H9 (cell line): ENCODE measurements around the gene CCDC57. TPM values are rescaled to one million over a fixed set of nuclear protein-coding genes. Genes with fewer than 3 reads are reported as not detected.
A peak's percentile ranks its signal among the peaks of the same experiment; 100 is the strongest.

Experiments used
- DNase-seq: peaks from one replicate; pipeline ENCODE4 v3.0.0-alpha.2; 2017
- H2AFZ ChIP-seq: one replicate; pipeline ENCODE4 v1.6.1; 2013; ENCODE audit warnings: mild to moderate bottlenecking, low read length, control low read depth, moderate library complexity
- H2AK5ac ChIP-seq: 2 replicates; pipeline ENCODE4 v1.6.1; 2013; ENCODE audit warnings: low read length, control low read depth, mixed read lengths; ENCODE audit not compliant: insufficient read length
- H2BK120ac ChIP-seq: one replicate; pipeline ENCODE4 v1.6.1; 2013; ENCODE audit warnings: low read depth, mild to moderate bottlenecking, low read length, control low read depth, inconsistent platforms; ENCODE audit not compliant: poor library complexity, severe bottlenecking
- H2BK12ac ChIP-seq: 2 replicates; pipeline ENCODE4 v1.6.1; 2013; ENCODE audit warnings: low read length, control low read depth, mixed read lengths, low read depth; ENCODE audit not compliant: insufficient read length
- H2BK15ac ChIP-seq: 2 replicates; pipeline ENCODE4 v1.6.1; 2013; ENCODE audit warnings: low read depth, low read length, control low read depth
- H2BK20ac ChIP-seq: one replicate; pipeline ENCODE4 v1.6.1; 2013; ENCODE audit warnings: low read depth, mild to moderate bottlenecking, low read length, control low read depth, inconsistent platforms; ENCODE audit not compliant: poor library complexity, severe bottlenecking
- H2BK5ac ChIP-seq: 2 replicates; pipeline ENCODE4 v1.6.1; 2013; ENCODE audit warnings: low read length, control low read depth, mixed read lengths; ENCODE audit not compliant: insufficient read length
- H3K14ac ChIP-seq: 2 replicates; pipeline ENCODE4 v1.6.1; 2013; ENCODE audit warnings: low read length, control low read depth; ENCODE audit not compliant: insufficient read depth
- H3K18ac ChIP-seq: 2 replicates; pipeline ENCODE4 v1.6.1; 2013; ENCODE audit warnings: low read depth, mild to moderate bottlenecking, mixed read lengths, low read length, control low read depth; ENCODE audit not compliant: insufficient read length
- H3K23ac ChIP-seq: 2 replicates; pipeline ENCODE4 v1.6.1; 2013; ENCODE audit warnings: low read length, control low read depth, mixed read lengths, low read depth; ENCODE audit not compliant: insufficient read length
- H3K23me2 ChIP-seq: 2 replicates; pipeline ENCODE4 v1.6.1; 2013; ENCODE audit warnings: low read depth, mild to moderate bottlenecking, mixed read lengths, low read length, control low read depth; ENCODE audit not compliant: insufficient read length, poor library complexity, severe bottlenecking
- H3K27ac ChIP-seq: 2 replicates; pipeline ENCODE4 v1.5.1; 2013; ENCODE audit warnings: low read length, control low read depth, mixed read lengths, low read depth; ENCODE audit not compliant: insufficient read length
- H3K27me3 ChIP-seq: 2 replicates; pipeline ENCODE4 v1.6.1; 2013; ENCODE audit warnings: low read length, control low read depth, inconsistent platforms; ENCODE audit not compliant: insufficient read depth
- H3K4ac ChIP-seq: 2 replicates; pipeline ENCODE4 v1.6.1; 2013; ENCODE audit warnings: low read depth, mild to moderate bottlenecking, control low read depth, inconsistent platforms, low read length, moderate library complexity
- H3K4me1 ChIP-seq: 2 replicates; pipeline ENCODE4 v1.6.1; 2013; ENCODE audit warnings: low read length, control low read depth, inconsistent platforms; ENCODE audit not compliant: insufficient read depth
- H3K4me2 ChIP-seq: 2 replicates; pipeline ENCODE4 v1.6.1; 2013; ENCODE audit warnings: low read length, control low read depth, mixed read lengths; ENCODE audit not compliant: insufficient read length, insufficient read depth
- H3K56ac ChIP-seq: 2 replicates; pipeline ENCODE4 v1.6.1; 2013; ENCODE audit warnings: low read depth, mild to moderate bottlenecking, mixed read lengths, low read length, control low read depth; ENCODE audit not compliant: insufficient read length
- H3K79me1 ChIP-seq: 2 replicates; pipeline ENCODE4 v1.6.1; 2013; ENCODE audit warnings: low read depth, mild to moderate bottlenecking, moderate library complexity, low read length, control low read depth, inconsistent platforms; ENCODE audit not compliant: insufficient read depth, poor library complexity, severe bottlenecking
- H3K79me2 ChIP-seq: 2 replicates; pipeline ENCODE4 v1.6.1; 2013; ENCODE audit warnings: low read length, control low read depth, inconsistent platforms; ENCODE audit not compliant: insufficient read depth
- H3K9ac ChIP-seq: 2 replicates; pipeline ENCODE4 v1.6.1; 2013; ENCODE audit warnings: low read length, control low read depth, mixed read lengths; ENCODE audit not compliant: insufficient read length; ENCODE audit errors: extremely low read depth
- H3K9me3 ChIP-seq: one replicate; pipeline ENCODE4 v1.6.1; 2013; ENCODE audit warnings: low read depth, low read length, inconsistent platforms; ENCODE audit not compliant: control insufficient read depth
- H3T11ph ChIP-seq: one replicate; pipeline ENCODE4 v1.6.1; 2013; ENCODE audit warnings: mild to moderate bottlenecking, low read length, control low read depth, inconsistent platforms
- H4K20me1 ChIP-seq: one replicate; pipeline ENCODE4 v1.6.1; 2013; ENCODE audit not compliant: control insufficient read depth, insufficient read length, insufficient read depth
- H4K5ac ChIP-seq: 2 replicates; pipeline ENCODE4 v1.6.1; 2013; ENCODE audit warnings: low read depth, mild to moderate bottlenecking, mixed read lengths, low read length, control low read depth; ENCODE audit not compliant: insufficient read length
- H4K8ac ChIP-seq: replicated peaks from 2 replicates; pipeline ENCODE4 v1.6.1; 2013; ENCODE audit warnings: low read length, control low read depth, mixed read lengths, low read depth; ENCODE audit not compliant: insufficient read length
- H4K91ac ChIP-seq: 2 replicates; pipeline ENCODE4 v1.6.1; 2013; ENCODE audit warnings: low read depth, mild to moderate bottlenecking, moderate library complexity, mixed read lengths, low read length, control low read depth; ENCODE audit not compliant: insufficient read length
- H3K27ac Mint-ChIP-seq, 3 experiments: 2 replicates in 2 of 3; 3 replicates in 1 of 3; pipeline ENCODE4 v1.8.0; 2020 to 2021; ENCODE audit warnings: mixed read lengths in 3 of 3, mild to moderate bottlenecking in 1 of 3, moderate library complexity in 1 of 3
- H3K27me3 Mint-ChIP-seq: 2 replicates; pipeline ENCODE4 v1.8.0; 2021; ENCODE audit warnings: low read depth, mild to moderate bottlenecking, moderate library complexity, mixed read lengths
- H3K36me3 Mint-ChIP-seq, 3 experiments: 2 replicates in 2 of 3; 3 replicates in 1 of 3; pipeline ENCODE4 v1.8.0; 2020 to 2021; ENCODE audit warnings: low read depth in 3 of 3, mixed read lengths in 3 of 3; ENCODE audit not compliant: insufficient read depth in 1 of 3
- H3K4me1 Mint-ChIP-seq, 2 experiments: 2 replicates each; pipeline ENCODE4 v1.8.0; 2020; ENCODE audit warnings: mixed read lengths in 2 of 2
- H3K4me3 Mint-ChIP-seq, 2 experiments: 2 replicates in 1 of 2; 3 replicates in 1 of 2; pipeline ENCODE4 v1.8.0; 2020 to 2021; ENCODE audit warnings: mild to moderate bottlenecking in 2 of 2, mixed read lengths in 2 of 2, moderate library complexity in 1 of 2
- H3K9me3 Mint-ChIP-seq, 2 experiments: 2 replicates in 1 of 2; 3 replicates in 1 of 2; pipeline ENCODE4 v1.8.0; 2020; ENCODE audit warnings: mild to moderate bottlenecking in 2 of 2, mixed read lengths in 2 of 2, moderate library complexity in 1 of 2
- CTCF ChIP-seq: fragments of 200-600 bp; sonication (generic); conservative IDR thresholded peaks from 3 replicates; pipeline ENCODE4 v1.8.0; 2021; ENCODE audit warnings: antibody characterized with exemption, mild to moderate bottlenecking
- WGBS: extraction: QIAGEN DNeasy Blood & Tissue Kit; methylation state at CpG from one replicate; pipeline ENCODE4 v1.1.7; 2013; ENCODE audit warnings: missing lambda C conversion rate, low lambda C conversion rate, mixed read lengths; ENCODE audit not compliant: insufficient read length; ENCODE audit errors: extremely low coverage; 5-methylcytosine and 5-hydroxymethylcytosine counted together
- total RNA-seq: library from RNA; stranded (reverse); gene quantifications from 2 replicates; pipeline ENCODE4 v1.2.1, GENCODE V29; 2021

CCDC57 gene
- total RNA-seq, 1 experiment from 2014 or later = 11.0 TPM

DNA sequence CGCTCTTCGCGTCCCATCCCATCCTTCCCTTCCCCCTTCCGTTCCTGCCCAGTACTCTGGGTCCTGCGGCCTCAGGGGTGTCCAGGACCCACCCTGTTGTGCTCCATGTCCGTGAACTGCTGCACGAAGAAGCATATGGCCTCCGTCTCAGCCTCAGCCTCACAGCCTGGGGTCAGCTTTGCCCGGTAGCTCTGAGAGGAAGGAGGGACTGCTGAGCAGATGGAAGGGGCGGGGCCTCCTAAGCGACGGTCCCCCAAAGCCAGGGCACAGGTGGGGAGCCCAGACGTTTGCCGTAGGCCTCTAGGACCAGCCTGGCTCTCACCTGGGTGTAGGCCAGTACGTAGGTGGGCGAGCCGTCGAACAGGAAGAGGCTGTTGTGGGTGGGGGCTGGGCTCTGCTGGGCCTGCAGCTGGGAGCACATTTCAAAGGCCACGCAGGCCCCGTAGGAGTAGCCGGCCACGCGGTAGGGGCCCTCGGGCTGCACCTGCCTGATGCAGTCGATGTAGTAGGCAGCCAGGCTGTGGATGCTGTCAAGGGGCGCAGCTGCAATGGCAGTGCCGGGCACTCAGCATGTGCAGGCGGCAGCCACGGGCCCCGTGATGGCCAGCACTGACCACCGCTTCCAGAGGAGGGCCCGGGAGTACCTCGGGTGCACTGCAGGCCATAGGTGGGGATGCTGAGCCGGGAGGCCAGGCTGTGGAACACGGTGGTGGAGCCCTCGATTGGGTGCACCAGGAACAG is 132.4 kb downstream of the CCDC57 start:
- no peak overlapping the region for H2BK120ac ChIP-seq
- H3K23me2 ChIP-seq = no peaks in the 10 kb centered on the region
- no peak overlapping the region for H2AFZ ChIP-seq
- H3K4ac ChIP-seq = no peak overlapping the region
- H2BK20ac ChIP-seq = no peak overlapping the region
- H3K4me3 Mint-ChIP-seq = no peak overlapping the region
- no peak overlapping the region for H2BK15ac ChIP-seq
- H3T11ph ChIP-seq = no peak overlapping the region
- DNase-seq = no peak
- H4K91ac ChIP-seq = no peak overlapping the region
- H4K8ac ChIP-seq = no peak overlapping the region
- H2AK5ac ChIP-seq = no peak overlapping the region
- no peak overlapping the region for H3K4me2 ChIP-seq
- no peak overlapping the region for H3K18ac ChIP-seq
- H3K14ac ChIP-seq = no peak overlapping the region
- no CpG with 5 or more reads among the region's 36 CpGs for WGBS
- no peak overlapping the region for H3K27ac ChIP-seq
- no peaks in the 10 kb centered on the region; a peak in 2 of 4 replicates for H3K4me1 Mint-ChIP-seq
- H3K27me3 ChIP-seq = no peaks in the 10 kb centered on the region
- no peaks in the 10 kb centered on the region for H3K4me1 ChIP-seq
- H4K5ac ChIP-seq = no peak overlapping the region
- H3K23ac ChIP-seq = no peak overlapping the region
- peaks cover 6% of the 10 kb centered on the region for H3K27me3 Mint-ChIP-seq
- H3K79me1 ChIP-seq = no peaks in the 10 kb centered on the region
- H3K27ac Mint-ChIP-seq = peak overlapping the region in 1 of 3 experiments; percentile 40; a peak in 1 of 7 replicates
- H4K20me1 ChIP-seq = no peaks in the 10 kb centered on the region
- H3K79me2 ChIP-seq = no peaks in the 10 kb centered on the region
- H3K9me3 Mint-ChIP-seq = no peaks in the 10 kb centered on the region
- no peak overlapping the region for H2BK5ac ChIP-seq
- no peak overlapping the region for H3K56ac ChIP-seq
- H2BK12ac ChIP-seq = no peak overlapping the region
- peaks cover 24 to 58% (median 50%) of the 10 kb centered on the region in 3 experiments; a peak in 6 of 7 replicates for H3K36me3 Mint-ChIP-seq
- H3K9ac ChIP-seq = no peak overlapping the region
- no peak for TF ChIP-seq CTCF
- H3K9me3 ChIP-seq = no peaks in the 10 kb centered on the region
